GM12891 (cell line): ENCODE data around the gene RRM2.
A peak's percentile ranks its signal among the peaks of the same experiment; 100 is the strongest.
"Not testable (repeated sequence)": the region's sequence is repeated elsewhere in the genome, so short reads cannot be mapped to it uniquely, and the experiment has no call there.

Source experiments
- DNase-seq: peaks from one replicate; pipeline ENCODE4 v3.0.0; 2011; ENCODE audit warnings: low spot score; ENCODE audit not compliant: insufficient read length
- FAIRE-seq: peaks from 2 replicates; lab custom pipeline; 2011; peaks lifted over from hg19 to GRCh38; lab: Jason Lieb, UNC
- PAX5 ChIP-seq: IDR thresholded peaks from 2 replicates; pipeline ENCODE4 v1.6.1; 2011; ENCODE audit warnings: low read length, moderate library complexity, mild to moderate bottlenecking; ENCODE audit not compliant: insufficient read depth, severe bottlenecking
- POLR2A ChIP-seq: IDR thresholded peaks from 2 replicates; pipeline ENCODE4 v1.6.1; 2011; ENCODE audit warnings: low read depth, low read length, control low read depth
- POLR2AphosphoS5 ChIP-seq: IDR thresholded peaks from 2 replicates; pipeline ENCODE4 v1.6.1; 2011; ENCODE audit warnings: low read depth, low read length, control low read depth
- POU2F2 ChIP-seq: IDR thresholded peaks from 2 replicates; pipeline ENCODE4 v1.6.1; 2011; ENCODE audit warnings: low read depth, mild to moderate bottlenecking, control low read depth, low read length, moderate library complexity
- SPI1 ChIP-seq: IDR thresholded peaks from 2 replicates; pipeline ENCODE4 v1.6.1; 2011; ENCODE audit warnings: low read depth, low read length, control low read depth
- TAF1 ChIP-seq: IDR thresholded peaks from 2 replicates; pipeline ENCODE4 v1.6.1; 2011; ENCODE audit warnings: low read depth, low read length, control low read depth

Gene RRM2

GRCh38 chr2:10141736-10142639, 19.4 kb downstream of the RRM2 start:
- DNase-seq = peak; percentile 61
- TF ChIP-seq POLR2A = no peak
- no peak for TF ChIP-seq POU2F2
- no peak for TF ChIP-seq POLR2AphosphoS5
- TF ChIP-seq SPI1 = no peak
- no peak for TF ChIP-seq TAF1
- no peak for TF ChIP-seq PAX5
- FAIRE-seq = peak; percentile 87

DNA sequence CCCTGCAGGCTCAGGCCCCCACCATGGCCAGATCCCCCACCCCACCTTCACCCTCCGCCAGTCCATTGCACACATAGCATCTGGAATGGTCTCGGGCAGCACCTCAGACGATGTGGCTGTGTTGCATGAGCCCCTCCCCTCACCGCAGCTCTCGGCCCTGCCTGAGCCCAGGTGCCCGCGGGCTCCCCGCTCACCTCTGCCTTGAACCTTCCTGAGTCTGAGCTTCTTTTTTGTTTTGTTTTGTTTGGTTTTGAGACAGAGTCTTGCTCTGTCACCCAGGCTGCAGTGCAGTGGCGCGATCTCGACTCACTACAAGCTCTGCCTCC, 20.1 kb downstream of the RRM2 start:
- DNase-seq (no peak), FAIRE-seq (no peak)

GRCh38 chr2:10144771-10145518, 22.4 kb downstream of the RRM2 start:
- no peak for TF ChIP-seq POLR2A
- TF ChIP-seq POU2F2 = no peak
- no peak for TF ChIP-seq POLR2AphosphoS5
- no peak for TF ChIP-seq TAF1
- TF ChIP-seq PAX5 = no peak
- no peak for TF ChIP-seq SPI1
- no peak for FAIRE-seq

More for the DNA sequence above, 20.1 kb downstream of the RRM2 start:
- TF ChIP-seq POU2F2 = no peak
- no peak for TF ChIP-seq SPI1
- no peak for TF ChIP-seq POLR2AphosphoS5
- no peak for TF ChIP-seq TAF1
- TF ChIP-seq PAX5 = no peak
- no peak for TF ChIP-seq POLR2A

GRCh38 chr2:10145519-10146357, 23.2 kb downstream of the RRM2 start:
- FAIRE-seq = no peak
- TF ChIP-seq POU2F2 (no peak), PAX5 (no peak), TAF1 (no peak), POLR2A (no peak), POLR2AphosphoS5 (no peak), SPI1 (no peak)
- DNase-seq = no peak

More at GRCh38 chr2:10144771-10145518, 22.4 kb downstream of the RRM2 start:
- no peak for DNase-seq

GRCh38 chr2:10146366-10147005, 23.9 kb downstream of the RRM2 start:
- FAIRE-seq = no peak
- TF ChIP-seq PAX5 = no peak
- TF ChIP-seq SPI1 = no peak
- TF ChIP-seq TAF1 = no peak
- TF ChIP-seq POU2F2 = no peak
- no peak for TF ChIP-seq POLR2AphosphoS5
- TF ChIP-seq POLR2A = no peak
- DNase-seq = no peak

DNA sequence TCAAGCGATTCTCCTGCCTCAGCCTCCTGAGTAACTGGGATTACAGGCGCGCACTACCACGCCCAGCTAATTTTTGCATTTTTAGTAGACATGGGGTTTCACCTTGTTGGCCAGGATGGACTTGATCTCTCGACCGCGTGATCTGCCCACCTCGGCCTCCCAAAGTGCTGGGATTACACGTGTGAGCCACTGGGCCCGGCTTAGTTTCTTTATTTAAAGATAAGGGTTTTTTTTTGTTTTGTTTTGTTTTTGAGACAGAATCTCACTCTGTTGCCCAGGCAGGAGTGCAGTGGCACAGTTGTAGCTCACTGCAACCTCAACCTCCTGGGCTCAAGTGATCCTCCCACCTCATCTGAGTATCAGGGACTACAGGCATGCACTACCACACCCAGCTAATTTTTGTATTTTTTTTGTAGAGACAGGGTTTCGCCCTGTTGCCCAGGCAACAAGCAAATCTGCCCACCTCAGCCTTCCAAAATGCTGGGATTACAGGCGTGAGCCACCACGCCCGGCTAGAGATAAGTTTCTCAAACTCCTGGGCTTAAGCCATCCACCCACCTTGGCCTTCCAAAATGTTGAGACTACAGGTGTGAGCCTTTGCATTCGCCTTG, 24.6 kb downstream of the RRM2 start:
- not testable (repeated sequence) for FAIRE-seq, DNase-seq

DNA sequence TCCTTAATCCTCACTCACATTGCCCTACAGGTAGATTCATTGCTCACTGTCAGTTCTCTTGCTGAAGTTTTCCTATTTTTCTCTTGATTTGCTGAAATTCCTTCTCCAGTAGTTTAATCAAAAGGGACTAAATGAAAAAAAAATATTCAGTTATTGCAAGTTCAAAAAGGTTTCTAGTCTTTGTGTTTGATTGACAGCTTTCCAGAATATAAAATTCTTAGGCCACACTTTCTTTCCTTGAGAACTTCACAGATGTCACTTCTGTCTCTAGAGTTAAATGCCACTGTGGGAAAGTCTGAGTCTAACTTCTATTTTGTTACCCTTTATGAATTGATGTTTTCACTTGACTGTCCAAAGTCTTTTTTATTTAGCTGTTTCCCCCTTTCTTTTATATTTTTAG, 25.7 kb downstream of the RRM2 start:
- no peak for DNase-seq
- no peak for FAIRE-seq
- no peak for TF ChIP-seq POLR2A
- no peak for TF ChIP-seq TAF1
- TF ChIP-seq POLR2AphosphoS5 = no peak
- TF ChIP-seq PAX5 = no peak
- no peak for TF ChIP-seq POU2F2
- no peak for TF ChIP-seq SPI1

GRCh38 chr2:10149635-10150034, 27.1 kb downstream of the RRM2 start:
- DNase-seq = no peak
- no peak for FAIRE-seq
- TF ChIP-seq TAF1 (no peak), PAX5 (no peak), SPI1 (no peak), POLR2A (no peak), POLR2AphosphoS5 (no peak), POU2F2 (no peak)
